Medulla oblongata (tissue), 1 donor: ENCODE results near the gene MAPRE2.

ENCODE experiments used
- DNase-seq: peaks from one replicate; pipeline ENCODE4 v3.0.0-alpha.2; 2015; ENCODE audit errors: extremely low spot score

Gene MAPRE2

GRCh38 chr18:35040988-35041814 is at the start of gene MAPRE2:
Gene MAPRE2 (plus strand): TSS chr18:35041413. CDS start chr18:35041540, 127 bp downstream.
- DNase-seq, result peak; percentile 98

- no peak for DNase-seq
These were observed 49.7 kb upstream of the MAPRE2 start for GRCh38 chr18:34991561-34991960.

GRCh38 chr18:34993289-34993688 is 47.9 kb upstream of the MAPRE2 start:
- no peak for DNase-seq

GRCh38 chr18:34995746-34996145 is 45.5 kb upstream of the MAPRE2 start:
- DNase-seq, result no peak

- DNase-seq, result no peak
These were observed 42.6 kb upstream of the MAPRE2 start for GRCh38 chr18:34998661-34999060.

GRCh38 chr18:34999756-35000289 is 41.4 kb upstream of the MAPRE2 start:
- DNase-seq, result peak; percentile 55

- DNase-seq, result peak; percentile 80
These were observed 40.8 kb upstream of the MAPRE2 start for GRCh38 chr18:35000457-35000856.

- DNase-seq, result no peak
These were observed 39.1 kb upstream of the MAPRE2 start for GRCh38 chr18:35002120-35002519.

- DNase-seq, result peak; percentile 94
These were observed 35.1 kb upstream of the MAPRE2 start for GRCh38 chr18:35005963-35006577.

GRCh38 chr18:35010156-35010555 is 31.1 kb upstream of the MAPRE2 start:
- no peak for DNase-seq

GRCh38 chr18:35010993-35011392 is 30.2 kb upstream of the MAPRE2 start:
- no peak for DNase-seq

GRCh38 chr18:35019933-35020332 is 21.3 kb upstream of the MAPRE2 start:
- no peak for DNase-seq

- DNase-seq, result no peak
These were observed 18.7 kb upstream of the MAPRE2 start for GRCh38 chr18:35022426-35023001.

- no peak for DNase-seq
These were observed 17.0 kb upstream of the MAPRE2 start for GRCh38 chr18:35024196-35024595.

- DNase-seq, result peak; percentile 67
These were observed 16.2 kb upstream of the MAPRE2 start for GRCh38 chr18:35024965-35025364.

- DNase-seq, result peak; percentile 51
These were observed 14.7 kb upstream of the MAPRE2 start for GRCh38 chr18:35026407-35027061.

GRCh38 chr18:35027206-35027605 is 14.0 kb upstream of the MAPRE2 start:
- no peak for DNase-seq

- DNase-seq, result no peak
These were observed 12.7 kb upstream of the MAPRE2 start for GRCh38 chr18:35028536-35028935.

- DNase-seq, result no peak
These were observed 12.1 kb upstream of the MAPRE2 start for GRCh38 chr18:35029103-35029502.

- no peak for DNase-seq
These were observed 11.4 kb upstream of the MAPRE2 start for GRCh38 chr18:35029770-35030169.

- DNase-seq, result no peak
These were observed 10.8 kb upstream of the MAPRE2 start for GRCh38 chr18:35030277-35030989.
